NCI-H345 treated with DMSO at 0.1 percent for 48 hours (cell line): Measurements from ENCODE around the gene GP5.

Experiments
- DNase-seq: peaks from one replicate; lab custom pipeline; 2025; ENCODE audit not compliant: unreplicated experiment; lab: John Stamatoyannopoulos, UW

GP5 gene

GRCh38 chr3:194399166-194399565, at the start of gene GP5:
Gene GP5 (minus strand): TSS chr3:194399266. CDS start chr3:194398282, 984 bp downstream.
- no peak for DNase-seq

- no peak for DNase-seq
Observed at GRCh38 chr3:194447657-194448056, 48.6 kb upstream of the GP5 start.

GRCh38 chr3:194447161-194447560, 48.1 kb upstream of the GP5 start:
- DNase-seq: no peak

- DNase-seq: no peak
Observed at GRCh38 chr3:194446754-194447153, 47.7 kb upstream of the GP5 start.

GRCh38 chr3:194446172-194446571, 47.1 kb upstream of the GP5 start:
- DNase-seq: no peak

GRCh38 chr3:194443901-194444300, 44.8 kb upstream of the GP5 start:
- no peak for DNase-seq

- no peak for DNase-seq
Observed at GRCh38 chr3:194440756-194441155, 41.7 kb upstream of the GP5 start.

- peak; percentile 98 for DNase-seq
Observed at GRCh38 chr3:194439881-194440550, 41.0 kb upstream of the GP5 start.

GRCh38 chr3:194434503-194434902, 35.4 kb upstream of the GP5 start:
- DNase-seq: no peak

- no peak for DNase-seq
Observed at GRCh38 chr3:194431554-194431953, 32.5 kb upstream of the GP5 start.

GRCh38 chr3:194425399-194425798, 26.3 kb upstream of the GP5 start:
- DNase-seq: no peak

GRCh38 chr3:194424953-194425352, 25.9 kb upstream of the GP5 start:
- DNase-seq: no peak

- DNase-seq: no peak
Observed at GRCh38 chr3:194424373-194424772, 25.3 kb upstream of the GP5 start.

GRCh38 chr3:194423317-194423716, 24.3 kb upstream of the GP5 start:
- peak; percentile 35 for DNase-seq

- no peak for DNase-seq
Observed at GRCh38 chr3:194422188-194422587, 23.1 kb upstream of the GP5 start.

GRCh38 chr3:194418671-194419070, 19.6 kb upstream of the GP5 start:
- DNase-seq: no peak

- no peak for DNase-seq
Observed at GRCh38 chr3:194407423-194407822, 8.4 kb upstream of the GP5 start.

GRCh38 chr3:194405766-194406165, 6.7 kb upstream of the GP5 start:
- DNase-seq: no peak

- DNase-seq: peak; percentile 73
Observed at GRCh38 chr3:194404365-194405140, 5.5 kb upstream of the GP5 start.

GRCh38 chr3:194401868-194402329, 2.8 kb upstream of the GP5 start:
- DNase-seq: no peak

- no peak for DNase-seq
Observed at GRCh38 chr3:194401346-194401745, 2.3 kb upstream of the GP5 start.

- no peak for DNase-seq
Observed at GRCh38 chr3:194399874-194400411, 877 bp upstream of the GP5 start.
